GM12878 (cell line): ENCODE results near the gene MRPS25.

ENCODE experiments used
- CEBPB ChIP-seq, 2 experiments: fragments of 150-350 bp in 1 of 2; IDR thresholded peaks; 2 replicates each; pipeline ENCODE4 v1.6.1; 2012 to 2014; ENCODE audit warnings: low read depth in 2 of 2, low read length in 2 of 2, borderline replicate concordance in 1 of 2, inconsistent platforms in 1 of 2
- RELA ChIP-seq: fragments of 450-650 bp; IDR thresholded peaks from 2 replicates; pipeline ENCODE4 v1.8.0; 2014; ENCODE audit warnings: borderline replicate concordance; ENCODE audit not compliant: partially characterized antibody
- RFX5 ChIP-seq: IDR thresholded peaks from 2 replicates; pipeline ENCODE4 v1.6.1; 2011; ENCODE audit warnings: low read depth, low read length, improper control_type of control experiment
- SMC3 ChIP-seq: IDR thresholded peaks from 2 replicates; pipeline ENCODE4 v1.6.1; 2011; ENCODE audit warnings: low read length, improper control_type of control experiment, borderline replicate concordance
- YY1 ChIP-seq: IDR thresholded peaks from 2 replicates; pipeline ENCODE4 v1.6.1; 2011; ENCODE audit warnings: low read depth, mild to moderate bottlenecking, low read length
- ZBED1 ChIP-seq: IDR thresholded peaks from 2 replicates; pipeline ENCODE4 v1.6.1; 2016; ENCODE audit warnings: borderline replicate concordance
- TF ChIP-seq, protein P1 (sequence below): fragments of 450-650 bp; IDR thresholded peaks from 2 replicates; pipeline ENCODE4 v1.6.1; 2017; ENCODE audit warnings: mild to moderate bottlenecking, low read depth, inconsistent platforms; ENCODE audit not compliant: poor library complexity, severe bottlenecking
- TF ChIP-seq, protein P2 (sequence below): fragments of 450-650 bp; IDR thresholded peaks from 2 replicates; pipeline ENCODE4 v1.6.1; 2016; ENCODE audit warnings: mild to moderate bottlenecking, moderate library complexity, borderline replicate concordance

DNA sequence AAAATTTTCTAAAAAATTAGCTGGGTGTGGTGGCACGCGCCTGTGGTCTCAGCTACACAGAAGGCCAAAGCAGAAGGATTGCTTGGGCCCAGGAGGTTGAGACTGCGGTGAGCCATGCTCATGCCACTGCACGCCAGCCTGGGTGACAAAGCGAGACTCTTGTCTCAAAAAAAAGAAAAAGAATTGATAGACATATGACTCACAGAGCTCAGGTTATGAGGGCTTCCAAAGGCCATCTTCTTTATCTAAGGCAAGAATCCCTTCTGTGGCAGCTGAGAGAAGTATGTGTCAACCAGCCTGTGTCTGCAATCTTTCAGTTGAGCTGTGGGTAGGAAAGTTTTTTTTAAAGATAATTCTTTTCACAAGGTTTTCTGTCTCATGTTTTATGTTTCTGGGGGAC lies 53.9 kb downstream of the MRPS25 start:
- no peak for TF ChIP-seq SMC3
- TF ChIP-seq ZBED1 = no peak
- TF ChIP-seq, protein P1, sequence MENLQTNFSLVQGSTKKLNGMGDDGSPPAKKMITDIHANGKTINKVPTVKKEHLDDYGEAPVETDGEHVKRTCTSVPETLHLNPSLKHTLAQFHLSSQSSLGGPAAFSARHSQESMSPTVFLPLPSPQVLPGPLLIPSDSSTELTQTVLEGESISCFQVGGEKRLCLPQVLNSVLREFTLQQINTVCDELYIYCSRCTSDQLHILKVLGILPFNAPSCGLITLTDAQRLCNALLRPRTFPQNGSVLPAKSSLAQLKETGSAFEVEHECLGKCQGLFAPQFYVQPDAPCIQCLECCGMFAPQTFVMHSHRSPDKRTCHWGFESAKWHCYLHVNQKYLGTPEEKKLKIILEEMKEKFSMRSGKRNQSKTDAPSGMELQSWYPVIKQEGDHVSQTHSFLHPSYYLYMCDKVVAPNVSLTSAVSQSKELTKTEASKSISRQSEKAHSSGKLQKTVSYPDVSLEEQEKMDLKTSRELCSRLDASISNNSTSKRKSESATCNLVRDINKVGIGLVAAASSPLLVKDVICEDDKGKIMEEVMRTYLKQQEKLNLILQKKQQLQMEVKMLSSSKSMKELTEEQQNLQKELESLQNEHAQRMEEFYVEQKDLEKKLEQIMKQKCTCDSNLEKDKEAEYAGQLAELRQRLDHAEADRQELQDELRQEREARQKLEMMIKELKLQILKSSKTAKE = no peak
- no peak for TF ChIP-seq YY1
- TF ChIP-seq RELA = no peak
- TF ChIP-seq CEBPB (IDR thresholded peaks at IDR 0.05; ENCODE audit: borderline replicate concordance in 1 of 2, low read depth in 2 of 2, low read length in 2 of 2) = no peak
- TF ChIP-seq, protein P2, sequence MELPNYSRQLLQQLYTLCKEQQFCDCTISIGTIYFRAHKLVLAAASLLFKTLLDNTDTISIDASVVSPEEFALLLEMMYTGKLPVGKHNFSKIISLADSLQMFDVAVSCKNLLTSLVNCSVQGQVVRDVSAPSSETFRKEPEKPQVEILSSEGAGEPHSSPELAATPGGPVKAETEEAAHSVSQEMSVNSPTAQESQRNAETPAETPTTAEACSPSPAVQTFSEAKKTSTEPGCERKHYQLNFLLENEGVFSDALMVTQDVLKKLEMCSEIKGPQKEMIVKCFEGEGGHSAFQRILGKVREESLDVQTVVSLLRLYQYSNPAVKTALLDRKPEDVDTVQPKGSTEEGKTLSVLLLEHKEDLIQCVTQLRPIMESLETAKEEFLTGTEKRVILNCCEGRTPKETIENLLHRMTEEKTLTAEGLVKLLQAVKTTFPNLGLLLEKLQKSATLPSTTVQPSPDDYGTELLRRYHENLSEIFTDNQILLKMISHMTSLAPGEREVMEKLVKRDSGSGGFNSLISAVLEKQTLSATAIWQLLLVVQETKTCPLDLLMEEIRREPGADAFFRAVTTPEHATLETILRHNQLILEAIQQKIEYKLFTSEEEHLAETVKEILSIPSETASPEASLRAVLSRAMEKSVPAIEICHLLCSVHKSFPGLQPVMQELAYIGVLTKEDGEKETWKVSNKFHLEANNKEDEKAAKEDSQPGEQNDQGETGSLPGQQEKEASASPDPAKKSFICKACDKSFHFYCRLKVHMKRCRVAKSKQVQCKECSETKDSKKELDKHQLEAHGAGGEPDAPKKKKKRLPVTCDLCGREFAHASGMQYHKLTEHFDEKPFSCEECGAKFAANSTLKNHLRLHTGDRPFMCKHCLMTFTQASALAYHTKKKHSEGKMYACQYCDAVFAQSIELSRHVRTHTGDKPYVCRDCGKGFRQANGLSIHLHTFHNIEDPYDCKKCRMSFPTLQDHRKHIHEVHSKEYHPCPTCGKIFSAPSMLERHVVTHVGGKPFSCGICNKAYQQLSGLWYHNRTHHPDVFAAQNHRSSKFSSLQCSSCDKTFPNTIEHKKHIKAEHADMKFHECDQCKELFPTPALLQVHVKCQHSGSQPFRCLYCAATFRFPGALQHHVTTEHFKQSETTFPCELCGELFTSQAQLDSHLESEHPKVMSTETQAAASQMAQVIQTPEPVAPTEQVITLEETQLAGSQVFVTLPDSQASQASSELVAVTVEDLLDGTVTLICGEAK = no peak
- TF ChIP-seq RFX5 = no peak
